ENCODE results near the gene FCHSD2.

FCHSD2 gene

GRCh38 chr11:72943664-72944063 is 198.5 kb downstream of the FCHSD2 start:
- Histone ChIP-seq H3K27me3 (ENCODE audit: control insufficient read depth in 2 of 2, insufficient read depth in 2 of 2, low read length in 2 of 2) (no peaks in the 10 kb centered on the region), H3K27ac (ENCODE audit: low read depth in 2 of 2, low read length in 2 of 2) (no peak overlapping the region), H3K4me3 (ENCODE audit: low read length in 2 of 2) (no peak overlapping the region), H3K36me3 (ENCODE audit: control insufficient read depth in 2 of 2, insufficient read depth in 2 of 2, low read length in 2 of 2) (no peaks in the 10 kb centered on the region), H3K9me3 (ENCODE audit: control insufficient read depth in 2 of 2, low read length in 2 of 2) (no peaks in the 10 kb centered on the region), H3K4me1 (ENCODE audit: control insufficient read depth in 2 of 2, insufficient read depth in 2 of 2, low read length in 2 of 2) (no peaks in the 10 kb centered on the region), H3K9ac (ENCODE audit: low read depth in 1 of 2, low read length in 2 of 2) (no peak overlapping the region)

DNA sequence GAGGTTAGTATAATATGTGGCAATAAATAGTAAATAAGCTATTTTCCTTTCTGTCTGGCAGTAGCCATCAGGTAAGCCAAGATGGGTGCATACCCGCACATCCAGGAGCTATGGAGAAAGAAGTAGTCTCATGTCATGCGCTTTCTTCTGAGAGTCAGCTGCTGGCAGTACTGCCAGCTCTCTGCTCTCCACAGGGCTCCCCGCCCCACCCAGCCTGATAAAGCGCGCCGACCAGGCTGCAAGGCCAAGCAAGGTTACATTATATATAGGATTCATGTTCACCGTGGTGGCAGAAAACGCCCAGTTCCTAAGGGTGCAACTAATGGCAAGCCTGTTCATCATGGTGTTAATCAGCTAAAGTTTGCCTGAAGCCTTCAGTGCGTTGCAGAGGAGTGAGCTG is 201.7 kb downstream of the FCHSD2 start:
- Histone ChIP-seq H3K4me1 (ENCODE audit: control insufficient read depth in 2 of 2, insufficient read depth in 2 of 2, low read length in 2 of 2) (no peaks in the 10 kb centered on the region), H3K27ac (ENCODE audit: low read depth in 2 of 2, low read length in 2 of 2) (no peak overlapping the region), H3K9me3 (ENCODE audit: control insufficient read depth in 2 of 2, low read length in 2 of 2) (no peaks in the 10 kb centered on the region), H3K36me3 (ENCODE audit: control insufficient read depth in 2 of 2, insufficient read depth in 2 of 2, low read length in 2 of 2) (no peaks in the 10 kb centered on the region), H3K4me3 (ENCODE audit: low read length in 2 of 2) (no peak overlapping the region), H3K27me3 (ENCODE audit: control insufficient read depth in 2 of 2, insufficient read depth in 2 of 2, low read length in 2 of 2) (no peaks in the 10 kb centered on the region), H3K9ac (ENCODE audit: low read depth in 1 of 2, low read length in 2 of 2) (no peak overlapping the region)

GRCh38 chr11:72939031-72939430 is 203.1 kb downstream of the FCHSD2 start:
- no peaks in the 10 kb centered on the region for H3K4me1 ChIP-seq (ENCODE audit: control insufficient read depth in 2 of 2, insufficient read depth in 2 of 2, low read length in 2 of 2)
- H3K36me3 ChIP-seq (ENCODE audit: control insufficient read depth in 2 of 2, insufficient read depth in 2 of 2, low read length in 2 of 2) = no peaks in the 10 kb centered on the region
- H3K9me3 ChIP-seq (ENCODE audit: control insufficient read depth in 2 of 2, low read length in 2 of 2) = no peaks in the 10 kb centered on the region
- H3K27me3 ChIP-seq (ENCODE audit: control insufficient read depth in 2 of 2, insufficient read depth in 2 of 2, low read length in 2 of 2) = no peaks in the 10 kb centered on the region
- H3K4me3 ChIP-seq (ENCODE audit: low read length in 2 of 2) = no peak overlapping the region
- H3K27ac ChIP-seq (ENCODE audit: low read depth in 2 of 2, low read length in 2 of 2) = no peak overlapping the region
- H3K9ac ChIP-seq (ENCODE audit: low read depth in 1 of 2, low read length in 2 of 2) = no peak overlapping the region

DNA sequence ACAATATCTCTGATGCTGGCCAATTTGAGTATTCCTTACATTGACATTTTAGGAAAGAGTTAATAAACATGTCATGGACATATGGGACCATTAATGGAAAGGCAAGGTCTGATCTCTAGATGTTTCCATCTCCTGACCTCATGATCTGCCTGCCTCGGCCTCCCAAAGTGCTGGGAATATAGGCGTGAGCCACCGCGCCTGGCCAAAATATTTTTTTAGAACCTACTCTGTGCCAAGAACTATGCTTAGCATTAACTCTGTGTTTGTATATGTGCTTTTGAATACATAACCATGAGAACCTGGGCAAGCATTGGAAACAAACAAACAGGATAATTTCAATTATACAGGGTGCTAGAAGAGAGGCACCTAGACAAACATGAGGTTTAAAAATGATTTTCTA is 204.7 kb downstream of the FCHSD2 start:
- Histone ChIP-seq H3K9me3 (ENCODE audit: control insufficient read depth in 2 of 2, low read length in 2 of 2) (no peaks in the 10 kb centered on the region), H3K9ac (ENCODE audit: low read depth in 1 of 2, low read length in 2 of 2) (no peak overlapping the region), H3K36me3 (ENCODE audit: control insufficient read depth in 2 of 2, insufficient read depth in 2 of 2, low read length in 2 of 2) (no peaks in the 10 kb centered on the region), H3K4me3 (ENCODE audit: low read length in 2 of 2) (no peak overlapping the region), H3K27ac (ENCODE audit: low read depth in 2 of 2, low read length in 2 of 2) (no peak overlapping the region), H3K4me1 (ENCODE audit: control insufficient read depth in 2 of 2, insufficient read depth in 2 of 2, low read length in 2 of 2) (no peaks in the 10 kb centered on the region), H3K27me3 (ENCODE audit: control insufficient read depth in 2 of 2, insufficient read depth in 2 of 2, low read length in 2 of 2) (no peaks in the 10 kb centered on the region)

DNA sequence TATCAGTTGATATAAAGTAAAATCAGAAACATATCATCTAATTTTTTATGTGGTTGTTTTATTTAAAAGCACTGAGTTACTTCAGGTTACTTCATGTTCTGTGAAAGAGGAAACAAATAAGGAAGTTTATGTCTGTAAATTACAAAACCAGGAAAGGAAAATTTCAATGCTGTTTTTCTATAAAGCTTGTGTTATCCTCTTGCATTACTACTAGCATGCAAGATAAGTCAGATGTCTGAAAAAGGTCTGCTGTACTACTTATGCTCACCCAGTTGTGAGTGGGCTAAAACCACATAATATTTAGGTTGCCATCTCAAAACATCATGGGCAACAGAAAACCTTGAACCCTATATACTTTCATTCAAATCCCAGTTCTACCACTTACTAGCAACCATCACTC is 206.4 kb downstream of the FCHSD2 start:
- H3K9ac ChIP-seq (ENCODE audit: low read depth in 1 of 2, low read length in 2 of 2) = no peak overlapping the region
- no peaks in the 10 kb centered on the region for H3K9me3 ChIP-seq (ENCODE audit: control insufficient read depth in 2 of 2, low read length in 2 of 2)
- H3K36me3 ChIP-seq (ENCODE audit: control insufficient read depth in 2 of 2, insufficient read depth in 2 of 2, low read length in 2 of 2) = no peaks in the 10 kb centered on the region
- no peak overlapping the region for H3K27ac ChIP-seq (ENCODE audit: low read depth in 2 of 2, low read length in 2 of 2)
- H3K4me3 ChIP-seq (ENCODE audit: low read length in 2 of 2) = no peak overlapping the region
- H3K27me3 ChIP-seq (ENCODE audit: control insufficient read depth in 2 of 2, insufficient read depth in 2 of 2, low read length in 2 of 2) = no peaks in the 10 kb centered on the region
- no peaks in the 10 kb centered on the region for H3K4me1 ChIP-seq (ENCODE audit: control insufficient read depth in 2 of 2, insufficient read depth in 2 of 2, low read length in 2 of 2)

- no peaks in the 10 kb centered on the region for H3K36me3 ChIP-seq (ENCODE audit: control insufficient read depth in 2 of 2, insufficient read depth in 2 of 2, low read length in 2 of 2)
- H3K4me3 ChIP-seq (ENCODE audit: low read length in 2 of 2) = no peak overlapping the region
- no peak overlapping the region for H3K27ac ChIP-seq (ENCODE audit: low read depth in 2 of 2, low read length in 2 of 2)
Observed at GRCh38 chr11:72932132-72932570, 210.0 kb downstream of the FCHSD2 start.

DNA sequence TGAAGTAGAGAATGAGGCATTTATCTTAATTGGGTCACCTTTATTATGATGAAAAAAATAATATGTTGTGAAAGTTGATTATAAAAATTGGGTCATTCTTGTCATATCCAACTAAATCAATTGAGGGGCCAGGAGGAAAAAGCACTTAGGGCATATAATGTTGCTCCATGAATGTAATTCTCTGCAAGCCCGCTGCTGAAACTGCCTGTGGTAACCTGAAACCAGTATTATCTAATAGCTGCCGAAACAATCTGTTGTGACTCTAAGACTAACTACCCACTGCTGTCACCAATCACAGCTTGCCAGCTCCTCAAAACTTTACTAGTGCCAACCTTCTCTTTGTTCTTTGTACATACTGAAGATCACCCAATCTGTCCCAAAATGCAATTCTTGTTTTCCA is 212.1 kb downstream of the FCHSD2 start:
- Histone ChIP-seq H3K27me3 (ENCODE audit: control insufficient read depth in 2 of 2, insufficient read depth in 2 of 2, low read length in 2 of 2) (no peaks in the 10 kb centered on the region), H3K9ac (ENCODE audit: low read depth in 1 of 2, low read length in 2 of 2) (no peak overlapping the region), H3K9me3 (ENCODE audit: control insufficient read depth in 2 of 2, low read length in 2 of 2) (no peaks in the 10 kb centered on the region), H3K4me1 (ENCODE audit: control insufficient read depth in 2 of 2, insufficient read depth in 2 of 2, low read length in 2 of 2) (no peaks in the 10 kb centered on the region), H3K27ac (ENCODE audit: low read depth in 2 of 2, low read length in 2 of 2) (no peak overlapping the region), H3K36me3 (ENCODE audit: control insufficient read depth in 2 of 2, insufficient read depth in 2 of 2, low read length in 2 of 2) (no peaks in the 10 kb centered on the region), H3K4me3 (ENCODE audit: low read length in 2 of 2) (no peak overlapping the region)

More at GRCh38 chr11:72932132-72932570, 210.0 kb downstream of the FCHSD2 start:
- H3K4me1 ChIP-seq (ENCODE audit: control insufficient read depth in 2 of 2, insufficient read depth in 2 of 2, low read length in 2 of 2) = no peaks in the 10 kb centered on the region
- H3K9ac ChIP-seq (ENCODE audit: low read depth in 1 of 2, low read length in 2 of 2) = no peak overlapping the region
- no peaks in the 10 kb centered on the region for H3K9me3 ChIP-seq (ENCODE audit: control insufficient read depth in 2 of 2, low read length in 2 of 2)
- no peaks in the 10 kb centered on the region for H3K27me3 ChIP-seq (ENCODE audit: control insufficient read depth in 2 of 2, insufficient read depth in 2 of 2, low read length in 2 of 2)

GRCh38 chr11:72929256-72929655 is 212.9 kb downstream of the FCHSD2 start:
- no peak overlapping the region for H3K9ac ChIP-seq (ENCODE audit: low read depth in 1 of 2, low read length in 2 of 2)

DNA sequence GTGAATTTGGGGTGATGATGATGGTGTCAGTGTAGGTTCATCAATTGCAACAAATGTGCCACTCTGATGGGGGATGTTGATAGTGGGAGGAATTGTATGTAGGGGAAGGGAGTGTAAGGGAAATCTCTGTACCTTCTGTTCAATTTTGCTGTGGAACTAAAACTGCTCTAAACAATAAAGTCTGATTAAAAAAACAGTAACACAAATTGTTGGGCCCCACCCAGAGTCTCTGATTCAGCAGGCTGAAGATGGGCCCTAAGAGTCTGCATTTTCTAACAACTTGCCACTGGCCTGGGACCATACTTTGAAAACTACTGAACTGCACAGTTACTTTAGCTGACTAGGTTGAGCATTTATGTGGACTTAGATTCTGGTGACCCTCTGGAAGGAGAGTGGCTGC is 214.7 kb downstream of the FCHSD2 start:
- H3K4me3 ChIP-seq (ENCODE audit: low read length in 2 of 2) = no peak overlapping the region
- H3K27ac ChIP-seq (ENCODE audit: low read depth in 2 of 2, low read length in 2 of 2) = no peak overlapping the region
- no peaks in the 10 kb centered on the region for H3K9me3 ChIP-seq (ENCODE audit: control insufficient read depth in 2 of 2, low read length in 2 of 2)
- no peak overlapping the region for H3K9ac ChIP-seq (ENCODE audit: low read depth in 1 of 2, low read length in 2 of 2)
- H3K36me3 ChIP-seq (ENCODE audit: control insufficient read depth in 2 of 2, insufficient read depth in 2 of 2, low read length in 2 of 2) = no peaks in the 10 kb centered on the region
- H3K27me3 ChIP-seq (ENCODE audit: control insufficient read depth in 2 of 2, insufficient read depth in 2 of 2, low read length in 2 of 2) = no peaks in the 10 kb centered on the region
- no peaks in the 10 kb centered on the region for H3K4me1 ChIP-seq (ENCODE audit: control insufficient read depth in 2 of 2, insufficient read depth in 2 of 2, low read length in 2 of 2)

More at GRCh38 chr11:72929256-72929655, 212.9 kb downstream of the FCHSD2 start:
- Histone ChIP-seq H3K9me3 (ENCODE audit: control insufficient read depth in 2 of 2, low read length in 2 of 2) (no peaks in the 10 kb centered on the region), H3K27ac (ENCODE audit: low read depth in 2 of 2, low read length in 2 of 2) (no peak overlapping the region), H3K36me3 (ENCODE audit: control insufficient read depth in 2 of 2, insufficient read depth in 2 of 2, low read length in 2 of 2) (no peaks in the 10 kb centered on the region), H3K27me3 (ENCODE audit: control insufficient read depth in 2 of 2, insufficient read depth in 2 of 2, low read length in 2 of 2) (no peaks in the 10 kb centered on the region), H3K4me1 (ENCODE audit: control insufficient read depth in 2 of 2, insufficient read depth in 2 of 2, low read length in 2 of 2) (no peaks in the 10 kb centered on the region), H3K4me3 (ENCODE audit: low read length in 2 of 2) (no peak overlapping the region)

GRCh38 chr11:72926076-72926475 is 216.0 kb downstream of the FCHSD2 start:
- H3K9me3 ChIP-seq (ENCODE audit: control insufficient read depth in 2 of 2, low read length in 2 of 2) = no peaks in the 10 kb centered on the region
- no peaks in the 10 kb centered on the region for H3K36me3 ChIP-seq (ENCODE audit: control insufficient read depth in 2 of 2, insufficient read depth in 2 of 2, low read length in 2 of 2)
- no peaks in the 10 kb centered on the region for H3K4me1 ChIP-seq (ENCODE audit: control insufficient read depth in 2 of 2, insufficient read depth in 2 of 2, low read length in 2 of 2)
- no peak overlapping the region for H3K27ac ChIP-seq (ENCODE audit: low read depth in 2 of 2, low read length in 2 of 2)
- H3K4me3 ChIP-seq (ENCODE audit: low read length in 2 of 2) = no peak overlapping the region
- H3K27me3 ChIP-seq (ENCODE audit: control insufficient read depth in 2 of 2, insufficient read depth in 2 of 2, low read length in 2 of 2) = no peaks in the 10 kb centered on the region
- no peak overlapping the region for H3K9ac ChIP-seq (ENCODE audit: low read depth in 1 of 2, low read length in 2 of 2)

GRCh38 chr11:72925656-72926055 is 216.5 kb downstream of the FCHSD2 start:
- Histone ChIP-seq H3K36me3 (ENCODE audit: control insufficient read depth in 2 of 2, insufficient read depth in 2 of 2, low read length in 2 of 2) (no peaks in the 10 kb centered on the region), H3K27ac (ENCODE audit: low read depth in 2 of 2, low read length in 2 of 2) (no peak overlapping the region), H3K9me3 (ENCODE audit: control insufficient read depth in 2 of 2, low read length in 2 of 2) (no peaks in the 10 kb centered on the region), H3K9ac (ENCODE audit: low read depth in 1 of 2, low read length in 2 of 2) (no peak overlapping the region), H3K4me1 (ENCODE audit: control insufficient read depth in 2 of 2, insufficient read depth in 2 of 2, low read length in 2 of 2) (no peaks in the 10 kb centered on the region), H3K4me3 (ENCODE audit: low read length in 2 of 2) (no peak overlapping the region), H3K27me3 (ENCODE audit: control insufficient read depth in 2 of 2, insufficient read depth in 2 of 2, low read length in 2 of 2) (no peaks in the 10 kb centered on the region)

Measured in mucosa of rectum (tissue), 2 donors.